Subcutaneous abdominal adipose tissue (tissue), 5 donors: ENCODE data around the gene TOP1.

Experiments
- H3K27ac ChIP-seq: one replicate; pipeline ENCODE4 v1.7.0; 2013; ENCODE audit warnings: low read depth, mild to moderate bottlenecking, inconsistent platforms, low read length, moderate library complexity
- H3K27me3 ChIP-seq, 5 donors: one replicate each; pipeline ENCODE4 v1.7.0; 2013; ENCODE audit warnings: low read length in 5 of 5, inconsistent platforms in 1 of 5; ENCODE audit not compliant: control insufficient read depth in 5 of 5, insufficient read depth in 4 of 5
- H3K36me3 ChIP-seq, 5 donors: one replicate each; pipeline ENCODE4 v1.7.0; 2013; ENCODE audit warnings: low read length in 5 of 5; ENCODE audit not compliant: control insufficient read depth in 5 of 5, insufficient read depth in 5 of 5
- H3K4me1 ChIP-seq, 5 donors: one replicate each; pipeline ENCODE4 v1.7.0; 2013; ENCODE audit warnings: low read length in 5 of 5, mild to moderate bottlenecking in 3 of 5, moderate library complexity in 1 of 5; ENCODE audit not compliant: control insufficient read depth in 5 of 5, insufficient read depth in 5 of 5
- H3K4me3 ChIP-seq, 5 donors: one replicate each; pipeline ENCODE4 v1.7.0; 2013; ENCODE audit warnings: low read length in 5 of 5, low read depth in 1 of 5
- H3K9ac ChIP-seq, 5 donors: one replicate each; pipeline ENCODE4 v1.7.0; 2013; ENCODE audit warnings: low read length in 5 of 5, mild to moderate bottlenecking in 4 of 5, moderate library complexity in 3 of 5
- H3K9me3 ChIP-seq, 5 donors: one replicate each; pipeline ENCODE4 v1.7.0; 2013; ENCODE audit warnings: low read length in 5 of 5; ENCODE audit not compliant: control insufficient read depth in 5 of 5
- donor health status: healthy.
- donor health status: healthy.
- donor health status: healthy.
- donor health status: healthy.
- donor health status: healthy.

Gene TOP1

DNA sequence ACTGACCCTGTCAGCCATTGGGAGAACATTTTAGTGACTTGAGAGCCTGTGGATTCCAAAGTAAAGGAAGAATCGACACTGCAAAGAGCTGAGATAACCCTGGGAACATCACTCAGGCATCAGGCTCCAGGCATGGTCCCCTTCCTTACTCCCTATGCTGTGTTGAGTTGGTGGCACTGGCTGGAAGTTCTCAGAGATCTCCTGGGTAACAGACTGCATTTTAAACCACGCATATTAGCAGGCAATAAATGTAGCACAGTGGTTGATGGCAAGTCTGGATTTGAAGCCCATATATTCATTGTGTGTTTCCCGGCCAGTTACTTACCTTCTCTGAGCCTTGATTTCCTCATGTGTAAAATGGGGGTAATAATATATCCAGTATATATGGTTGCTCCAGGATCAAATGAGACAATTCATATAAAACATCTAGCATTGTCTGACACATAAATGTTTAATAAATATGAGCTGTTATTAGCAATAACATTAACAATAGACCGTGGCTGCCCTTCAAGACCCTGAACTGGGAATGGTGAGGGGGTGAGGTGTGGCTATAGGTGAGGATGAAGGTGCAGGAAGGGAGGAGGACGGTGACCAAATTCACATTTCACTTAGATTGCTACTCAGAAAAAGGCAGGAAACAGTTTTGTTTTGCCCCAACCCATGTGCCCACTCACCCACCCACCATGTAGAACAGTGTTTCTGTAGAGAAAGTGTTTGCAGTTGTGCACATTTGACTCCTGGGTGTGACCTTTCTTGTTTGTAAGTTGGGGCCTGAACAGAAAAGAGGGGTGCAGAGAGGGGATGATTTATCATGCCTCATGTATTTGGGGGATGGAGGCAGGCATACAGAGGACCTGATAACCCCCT, 110.8 kb downstream of the TOP1 start:
- Histone ChIP-seq H3K27ac (peak overlapping the region; percentile 81), H3K36me3 (peaks cover 0 to 2% (median 0%) of the 10 kb centered on the region in 5 donors), H3K4me1 (peaks cover 14 to 81% (median 55%) of the 10 kb centered on the region in 5 donors), H3K4me3 (peak overlapping the region; percentile 70 to 82 (median 77)), H3K27me3 (no peaks in the 10 kb centered on the region), H3K9me3 (no peaks in the 10 kb centered on the region), H3K9ac (peak overlapping the region; percentile 14 to 85 (median 76))

DNA sequence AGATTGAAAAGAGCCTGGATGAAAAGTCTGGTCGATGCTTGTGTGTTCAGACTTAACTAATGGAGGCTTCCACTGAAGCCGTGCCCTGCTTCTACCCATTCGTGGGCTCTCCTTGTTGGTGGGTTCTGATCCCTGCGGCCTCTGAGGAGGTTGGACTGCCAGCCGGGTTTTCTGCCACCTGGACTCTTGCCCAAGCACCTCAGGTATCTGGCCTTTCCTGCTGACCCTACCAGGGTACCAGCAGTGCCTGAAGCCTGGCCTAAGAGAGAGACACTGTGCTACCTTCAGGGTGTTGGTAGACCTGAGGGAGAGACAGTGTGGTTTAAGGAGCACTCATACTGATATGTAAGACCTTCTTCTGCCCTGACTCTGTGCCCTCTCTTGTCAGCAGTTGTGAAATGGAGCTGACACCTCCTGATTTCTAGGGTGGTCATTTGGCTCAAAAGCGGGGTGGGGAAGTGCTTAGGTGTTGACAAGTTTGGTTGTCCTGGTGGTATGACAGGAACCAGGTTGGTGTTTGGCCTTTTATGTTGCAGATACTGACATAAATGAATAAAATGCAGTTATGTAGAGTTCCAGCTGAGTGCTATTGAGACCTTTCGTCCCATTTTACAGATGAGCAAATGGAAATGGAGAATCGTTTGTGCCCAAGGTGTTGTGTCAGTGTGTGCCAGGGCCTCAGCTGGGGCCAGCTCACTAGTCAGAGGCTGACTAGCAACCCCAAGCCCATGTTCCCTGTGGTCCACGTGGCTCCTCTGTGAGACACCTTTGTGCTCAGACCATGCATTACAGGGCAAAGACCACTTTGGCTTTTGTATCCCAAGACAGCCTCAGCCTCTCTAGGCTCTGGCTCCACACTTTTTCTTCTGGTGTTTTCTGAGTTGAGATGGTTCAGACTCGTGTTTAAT, 111.9 kb downstream of the TOP1 start:
- Histone ChIP-seq H3K27ac (peak overlapping the region; percentile 81), H3K27me3 (no peaks in the 10 kb centered on the region), H3K36me3 (peaks cover 0 to 4% (median 0%) of the 10 kb centered on the region in 5 donors), H3K4me1 (peaks cover 16 to 86% (median 63%) of the 10 kb centered on the region in 5 donors), H3K9me3 (no peaks in the 10 kb centered on the region), H3K9ac (peak overlapping the region; percentile 2 to 85 (median 10)), H3K4me3 (peak overlapping the region in 3 of 5 donors; percentile 32 to 77 (median 33))

DNA sequence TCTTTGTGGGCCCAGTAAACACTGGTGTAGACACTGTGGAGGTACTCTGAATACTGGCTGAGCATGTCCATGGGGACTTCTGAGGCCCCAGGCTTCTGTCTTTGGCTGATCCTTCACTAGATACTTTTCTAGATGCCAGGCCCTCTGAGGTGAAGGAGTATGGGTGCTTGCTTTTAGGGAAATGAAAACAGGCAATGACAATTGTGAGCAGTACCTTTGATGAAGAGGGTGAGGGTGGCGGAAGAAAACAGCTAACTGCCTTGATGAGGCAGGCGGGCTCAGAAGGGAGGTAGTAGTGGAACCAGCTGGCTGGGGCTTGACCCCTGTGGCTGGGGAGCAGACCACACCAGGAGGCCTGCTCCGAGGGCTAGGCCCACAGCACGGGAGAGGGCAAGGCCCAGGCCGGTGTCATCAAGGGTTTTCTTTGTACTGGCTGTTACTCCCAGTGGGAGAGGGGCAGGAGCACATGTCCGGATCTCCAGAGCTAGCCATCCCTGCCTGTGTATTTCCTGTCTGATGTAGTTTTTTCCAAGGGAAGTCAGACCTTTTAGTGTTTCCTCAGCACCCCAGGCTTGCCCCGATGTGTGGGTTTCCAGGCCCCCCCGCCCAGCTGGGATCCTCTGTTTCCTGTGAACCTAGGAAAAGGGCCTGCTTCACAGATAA, 112.7 kb downstream of the TOP1 start:
- Histone ChIP-seq H3K9ac (peak overlapping the region in 3 of 5 donors; percentile 38 to 85 (median 42)), H3K36me3 (peaks cover 0 to 4% (median 0%) of the 10 kb centered on the region in 5 donors), H3K27ac (peak overlapping the region; percentile 81), H3K27me3 (no peaks in the 10 kb centered on the region), H3K4me1 (peaks cover 24 to 87% (median 66%) of the 10 kb centered on the region in 5 donors), H3K4me3 (peak overlapping the region in 3 of 5 donors; percentile 8 to 32 (median 12)), H3K9me3 (no peaks in the 10 kb centered on the region)

DNA sequence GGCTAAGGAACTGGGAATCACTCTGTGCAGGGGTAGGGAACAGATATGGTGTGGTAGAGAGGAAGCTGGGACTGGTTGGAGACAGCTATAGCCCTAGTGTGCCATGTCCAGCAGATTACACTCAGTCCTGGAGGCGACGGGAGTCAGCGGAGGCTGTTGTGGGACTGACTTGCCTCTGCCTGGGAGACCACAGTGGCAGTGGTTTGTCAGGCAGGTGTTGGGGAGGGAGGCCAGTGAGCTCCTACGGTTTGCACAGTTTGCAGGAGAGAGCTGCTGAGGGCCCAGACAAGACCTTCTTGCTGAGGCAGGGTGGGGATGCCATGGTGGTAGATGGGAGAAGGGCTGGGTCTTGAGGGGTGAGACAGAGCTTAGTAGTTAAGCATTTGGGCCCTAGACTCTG, 113.6 kb downstream of the TOP1 start:
- Histone ChIP-seq H3K36me3 (peaks cover 0 to 4% (median 0%) of the 10 kb centered on the region in 5 donors), H3K27me3 (no peaks in the 10 kb centered on the region), H3K4me1 (peaks cover 29 to 93% (median 72%) of the 10 kb centered on the region in 5 donors), H3K27ac (peak overlapping the region; percentile 81), H3K9ac (peak overlapping the region in 1 of 5 donors; percentile 85), H3K4me3 (no peak overlapping the region), H3K9me3 (no peaks in the 10 kb centered on the region)

DNA sequence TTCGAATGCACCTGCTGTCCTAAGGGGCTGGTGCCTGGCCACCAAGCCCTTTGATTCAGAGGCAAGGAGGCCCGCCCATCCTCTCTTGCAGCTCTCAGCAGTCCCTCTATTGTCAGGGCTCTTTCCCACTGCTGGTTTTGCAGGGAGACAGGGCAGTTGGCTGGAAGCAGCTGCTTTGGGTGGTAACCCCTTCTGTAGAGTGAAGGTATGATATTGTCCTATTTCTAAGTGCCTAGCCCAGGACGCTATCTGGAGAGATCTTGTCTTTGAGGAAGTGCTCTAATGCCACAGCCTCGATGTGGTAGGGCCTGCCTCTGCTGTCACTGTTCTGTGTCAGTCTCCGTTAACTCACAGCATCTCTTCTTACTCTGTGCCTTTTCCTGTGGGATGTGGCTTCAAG, 114.3 kb downstream of the TOP1 start:
- Histone ChIP-seq H3K4me3 (no peak overlapping the region), H3K27ac (peak overlapping the region; percentile 32), H3K9ac (peak overlapping the region in 1 of 5 donors; percentile 3), H3K27me3 (no peaks in the 10 kb centered on the region), H3K4me1 (peaks cover 31 to 99% (median 76%) of the 10 kb centered on the region in 5 donors), H3K9me3 (no peaks in the 10 kb centered on the region), H3K36me3 (peaks cover 0 to 4% (median 0%) of the 10 kb centered on the region in 5 donors)

DNA sequence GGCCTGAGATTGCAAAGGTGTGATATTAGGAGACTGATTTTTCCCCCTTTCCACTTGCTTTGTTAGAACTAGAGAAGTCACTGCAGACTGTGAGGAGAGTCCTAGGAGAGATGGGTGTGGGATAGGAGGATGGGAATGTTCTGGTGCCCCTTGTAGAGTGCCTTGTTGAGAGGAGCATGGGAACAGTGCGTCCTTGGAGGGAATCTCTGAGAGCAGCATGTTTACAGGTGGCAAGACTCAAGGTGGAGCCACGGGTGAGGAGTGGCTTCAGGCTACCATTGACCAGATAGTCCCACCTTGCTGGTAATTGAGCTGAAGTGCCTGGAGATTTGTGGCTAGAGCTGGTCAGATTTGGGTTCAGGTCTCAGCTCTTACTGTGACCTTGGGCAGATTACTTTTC, 114.7 kb downstream of the TOP1 start:
- Histone ChIP-seq H3K27ac (peak overlapping the region; percentile 32), H3K9me3 (no peaks in the 10 kb centered on the region), H3K27me3 (no peaks in the 10 kb centered on the region), H3K9ac (peak overlapping the region in 2 of 5 donors; percentile 3 to 26), H3K36me3 (peaks cover 0 to 4% (median 0%) of the 10 kb centered on the region in 5 donors), H3K4me1 (peaks cover 31 to 100% (median 76%) of the 10 kb centered on the region in 5 donors), H3K4me3 (no peak overlapping the region)

DNA sequence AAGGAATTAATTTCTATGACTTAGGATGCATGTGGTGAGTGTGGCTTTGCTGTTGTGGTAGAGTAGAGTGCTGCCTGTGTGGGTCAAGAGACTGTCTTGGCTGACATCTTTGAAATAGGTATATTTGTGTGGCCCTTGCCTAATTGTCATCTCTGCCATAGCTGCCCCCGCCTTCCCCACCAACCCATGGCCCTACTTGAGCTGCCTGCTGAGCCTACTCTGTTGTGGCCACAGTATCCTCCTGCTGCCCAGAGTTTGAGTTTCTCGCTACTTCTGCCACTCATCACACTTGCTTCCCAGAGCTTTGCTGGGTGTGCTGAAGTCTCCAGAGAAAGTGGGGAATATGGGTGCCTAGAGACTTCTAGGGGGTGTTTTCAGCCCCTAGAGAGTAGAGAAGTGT, 116.7 kb downstream of the TOP1 start:
- Histone ChIP-seq H3K36me3 (peaks cover 0 to 4% (median 0%) of the 10 kb centered on the region in 5 donors), H3K27me3 (no peaks in the 10 kb centered on the region), H3K4me3 (peak overlapping the region in 1 of 5 donors; percentile 11), H3K27ac (peak overlapping the region; percentile 32), H3K9me3 (no peaks in the 10 kb centered on the region), H3K9ac (peak overlapping the region in 1 of 5 donors; percentile 15), H3K4me1 (peaks cover 31 to 99% (median 67%) of the 10 kb centered on the region in 5 donors)

DNA sequence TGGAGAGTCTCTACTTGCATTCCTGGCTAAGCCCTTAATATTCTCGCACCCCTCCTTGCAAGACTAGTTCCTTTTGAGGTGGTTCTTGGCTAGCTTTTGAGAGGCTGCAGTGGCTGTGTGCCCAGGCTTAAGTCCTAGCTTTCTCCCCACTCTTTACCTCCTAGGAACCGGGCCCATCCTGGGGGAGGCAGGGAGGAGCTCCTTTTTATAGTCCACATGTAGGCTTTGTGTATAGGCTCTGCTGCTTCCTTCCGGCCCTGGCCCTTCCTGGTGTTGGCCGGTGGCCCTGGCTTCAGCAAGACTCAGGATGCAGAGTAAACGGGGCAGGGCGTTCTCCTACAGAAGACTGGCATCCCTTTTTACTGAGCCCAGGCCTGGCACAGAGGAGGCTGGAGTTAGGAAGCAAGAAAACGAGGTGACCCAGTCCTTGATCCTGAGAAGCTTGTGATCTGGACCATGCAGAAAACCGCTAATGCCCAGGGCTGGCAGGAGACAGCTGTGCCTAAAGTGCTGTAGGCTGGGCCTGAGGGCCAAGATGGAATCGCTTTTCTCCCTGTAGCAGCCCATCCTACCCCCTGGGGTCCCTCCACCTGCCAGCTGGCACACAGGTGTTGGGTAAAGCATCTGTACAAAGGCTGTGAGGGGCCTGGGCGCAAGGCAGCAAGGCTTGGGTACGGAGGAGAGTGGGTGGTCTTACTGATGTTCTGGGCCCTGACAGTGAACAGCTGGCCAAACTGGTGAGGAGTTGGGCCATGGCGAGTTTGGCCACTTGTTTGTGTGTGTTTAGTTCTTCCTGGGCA, 117.4 kb downstream of the TOP1 start:
- H3K4me1 ChIP-seq: peaks cover 25 to 99% (median 64%) of the 10 kb centered on the region in 5 donors
- peak overlapping the region in 1 of 5 donors; percentile 11 for H3K9ac ChIP-seq
- no peaks in the 10 kb centered on the region for H3K27me3 ChIP-seq
- peak overlapping the region in 1 of 5 donors; percentile 11 for H3K4me3 ChIP-seq
- H3K36me3 ChIP-seq: peaks cover 0 to 4% (median 0%) of the 10 kb centered on the region in 5 donors
- peak overlapping the region; percentile 75 for H3K27ac ChIP-seq
- H3K9me3 ChIP-seq: no peaks in the 10 kb centered on the region

DNA sequence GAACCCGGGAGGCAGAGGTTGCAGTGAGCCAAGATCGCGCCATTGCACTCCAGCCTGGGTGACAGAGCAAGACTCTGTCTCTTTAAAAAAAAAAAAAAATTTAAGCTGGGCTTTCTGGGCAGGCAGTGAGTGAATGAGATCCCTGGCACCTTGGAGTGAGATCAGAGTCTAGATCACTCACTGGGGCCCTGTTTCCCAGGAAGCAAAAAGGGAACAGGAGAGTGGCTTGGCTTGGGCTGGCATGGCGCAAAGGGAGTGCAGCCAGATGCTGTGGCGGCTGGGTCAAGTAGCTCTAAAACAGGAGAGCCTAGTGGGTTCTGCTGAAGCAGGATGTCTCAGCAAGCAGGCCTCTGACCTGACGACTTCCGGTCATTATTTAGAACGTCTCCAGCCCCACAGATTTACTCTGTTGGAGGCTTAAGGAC, 119.2 kb downstream of the TOP1 start:
- peaks cover 0 to 4% (median 0%) of the 10 kb centered on the region in 5 donors for H3K36me3 ChIP-seq
- no peak overlapping the region for H3K4me3 ChIP-seq
- peak overlapping the region in 2 of 5 donors; percentile 19 to 47 for H3K9ac ChIP-seq
- H3K4me1 ChIP-seq: peaks cover 22 to 99% (median 57%) of the 10 kb centered on the region in 5 donors
- H3K27ac ChIP-seq: peak overlapping the region; percentile 75
- H3K9me3 ChIP-seq: no peaks in the 10 kb centered on the region
- no peaks in the 10 kb centered on the region for H3K27me3 ChIP-seq
